HFFc6 (cell line): ENCODE data around the gene PAK2. TPM values are rescaled to one million over a fixed set of nuclear protein-coding genes. Genes with fewer than 3 reads are reported as not detected.

Experiments used
- DNase-seq: peaks from one replicate; pipeline ENCODE4 v3.0.0-alpha.2; 2018
- H3K27ac Mint-ChIP-seq: 2 replicates; pipeline ENCODE4 v1.8.0; 2020; ENCODE audit warnings: mild to moderate bottlenecking, mixed read lengths
- H3K27me3 Mint-ChIP-seq: 2 replicates; pipeline ENCODE4 v1.8.0; 2021; ENCODE audit warnings: mild to moderate bottlenecking, moderate library complexity, mixed read lengths; ENCODE audit not compliant: insufficient read depth
- H3K36me3 Mint-ChIP-seq: 2 replicates; pipeline ENCODE4 v1.8.0; 2021; ENCODE audit warnings: low read depth, mixed read lengths
- H3K4me1 Mint-ChIP-seq: 2 replicates; pipeline ENCODE4 v1.8.0; 2020; ENCODE audit warnings: low read depth, mixed read lengths
- H3K4me3 Mint-ChIP-seq: 2 replicates; pipeline ENCODE4 v1.8.0; 2020; ENCODE audit warnings: mild to moderate bottlenecking, moderate library complexity, mixed read lengths
- H3K9me3 Mint-ChIP-seq: 2 replicates; pipeline ENCODE4 v1.8.0; 2020; ENCODE audit warnings: mild to moderate bottlenecking, mixed read lengths
- CTCF ChIP-seq: fragments of 200-600 bp; sonication (generic); IDR thresholded peaks from 2 replicates; pipeline ENCODE4 v1.5.0; 2021; ENCODE audit warnings: antibody characterized with exemption, mild to moderate bottlenecking
- total RNA-seq, 6 experiments: library from RNA; stranded (reverse); fragmentation: NEBNext Ultra II Directional; extraction: Animal tissue kit (Norgen Biotek cat#: 25700); gene quantifications; 2 replicates in 1 of 6; 3 replicates in 5 of 6; pipeline ENCODE4 v1.2.3, GENCODE V29; 2021

PAK2 gene
- total RNA-seq, 6 experiments from 2014 or later, result 63.9 to 78.0 (median 69.4) TPM

GRCh38 chr3:196754091-196754981 is 14.7 kb downstream of the PAK2 start:
- H3K4me1 Mint-ChIP-seq, result peaks cover 24% of the 10 kb centered on the region
- H3K27me3 Mint-ChIP-seq, result no peaks in the 10 kb centered on the region; the same call in 1 of the 2 replicates
- H3K4me3 Mint-ChIP-seq, result no peak overlapping the region
- TF ChIP-seq CTCF, result no peak
- H3K36me3 Mint-ChIP-seq, result peaks cover 37% of the 10 kb centered on the region
- no peak for DNase-seq
- H3K27ac Mint-ChIP-seq, result no peak overlapping the region
- H3K9me3 Mint-ChIP-seq, result peaks cover 19% of the 10 kb centered on the region

DNA sequence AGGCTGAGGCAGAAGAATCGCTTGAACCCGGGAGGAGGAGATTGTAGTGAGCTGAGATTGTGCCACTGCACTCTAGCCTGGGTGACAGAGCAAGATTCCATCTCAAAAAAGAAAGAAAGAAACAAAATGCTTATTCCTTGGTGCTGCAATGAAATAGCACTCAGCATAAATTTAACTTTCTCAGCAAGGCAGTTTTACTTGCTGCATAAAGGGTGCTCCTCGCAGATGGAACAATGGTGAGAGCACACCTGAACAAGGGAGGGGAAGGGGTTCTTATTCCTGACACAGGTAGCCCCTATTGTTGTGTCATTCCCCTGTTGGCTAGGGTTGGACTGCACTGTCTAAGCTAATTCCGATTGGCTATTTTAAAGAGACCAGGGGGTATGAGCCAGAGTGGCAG is 17.1 kb downstream of the PAK2 start:
- DNase-seq, result no peak
- peaks cover 39% of the 10 kb centered on the region for H3K36me3 Mint-ChIP-seq
- no peaks in the 10 kb centered on the region; the same call in 1 of the 2 replicates for H3K27me3 Mint-ChIP-seq
- H3K27ac Mint-ChIP-seq, result no peak overlapping the region
- H3K4me1 Mint-ChIP-seq, result peaks cover 24% of the 10 kb centered on the region
- H3K9me3 Mint-ChIP-seq, result peaks cover 19% of the 10 kb centered on the region
- H3K4me3 Mint-ChIP-seq, result no peak overlapping the region
- no peak for TF ChIP-seq CTCF

GRCh38 chr3:196757876-196758739 is 18.5 kb downstream of the PAK2 start:
- TF ChIP-seq CTCF, result no peak
- Mint-ChIP-seq H3K9me3 (peaks cover 19% of the 10 kb centered on the region), H3K4me3 (no peak overlapping the region), H3K27me3 (no peaks in the 10 kb centered on the region; the same call in 1 of the 2 replicates), H3K27ac (peak overlapping the region; percentile 6; the same call in 1 of the 2 replicates), H3K36me3 (peaks cover 44% of the 10 kb centered on the region), H3K4me1 (peaks cover 24% of the 10 kb centered on the region)
- DNase-seq, result peak; percentile 52

DNA sequence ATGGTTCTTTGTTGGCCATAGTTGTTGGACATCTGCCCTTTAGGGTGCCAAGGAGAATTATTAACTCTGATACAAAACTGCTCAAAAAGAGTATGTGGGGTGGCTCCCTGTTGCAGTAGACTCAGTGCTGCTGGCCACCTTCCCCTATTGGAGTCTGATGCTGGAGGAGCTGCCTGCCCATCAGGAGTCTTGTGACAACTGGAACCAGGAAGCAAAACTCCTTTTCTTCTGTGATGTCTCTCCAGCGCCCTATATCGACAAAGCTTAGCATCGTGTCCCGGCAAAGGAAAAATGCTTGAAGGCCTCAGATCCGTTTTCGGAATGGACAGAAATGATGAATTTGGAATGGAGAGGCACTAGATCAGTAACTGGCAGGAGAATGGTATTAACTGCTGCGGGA is 23.5 kb downstream of the PAK2 start:
- TF ChIP-seq CTCF, result no peak
- no peak for DNase-seq
- Mint-ChIP-seq H3K4me3 (no peak overlapping the region), H3K27ac (no peak overlapping the region), H3K4me1 (peaks cover 3% of the 10 kb centered on the region), H3K36me3 (peaks cover 22% of the 10 kb centered on the region), H3K9me3 (no peaks in the 10 kb centered on the region), H3K27me3 (no peaks in the 10 kb centered on the region)

- TF ChIP-seq CTCF, result no peak
- Mint-ChIP-seq H3K4me1 (no peaks in the 10 kb centered on the region), H3K4me3 (no peak overlapping the region), H3K36me3 (peaks cover 19% of the 10 kb centered on the region), H3K27me3 (no peaks in the 10 kb centered on the region), H3K9me3 (no peaks in the 10 kb centered on the region), H3K27ac (no peak overlapping the region)
- no peak for DNase-seq
These were observed 25.8 kb downstream of the PAK2 start for GRCh38 chr3:196765454-196765853.
